ENCODE results near the gene TLDC2. TPM values are rescaled to one million over a fixed set of nuclear protein-coding genes. Genes with fewer than 3 reads are reported as not detected.

TLDC2 gene
- total RNA-seq, 1 donor from 2014 or later, result 0.58 TPM

- TF ChIP-seq, protein P1, sequence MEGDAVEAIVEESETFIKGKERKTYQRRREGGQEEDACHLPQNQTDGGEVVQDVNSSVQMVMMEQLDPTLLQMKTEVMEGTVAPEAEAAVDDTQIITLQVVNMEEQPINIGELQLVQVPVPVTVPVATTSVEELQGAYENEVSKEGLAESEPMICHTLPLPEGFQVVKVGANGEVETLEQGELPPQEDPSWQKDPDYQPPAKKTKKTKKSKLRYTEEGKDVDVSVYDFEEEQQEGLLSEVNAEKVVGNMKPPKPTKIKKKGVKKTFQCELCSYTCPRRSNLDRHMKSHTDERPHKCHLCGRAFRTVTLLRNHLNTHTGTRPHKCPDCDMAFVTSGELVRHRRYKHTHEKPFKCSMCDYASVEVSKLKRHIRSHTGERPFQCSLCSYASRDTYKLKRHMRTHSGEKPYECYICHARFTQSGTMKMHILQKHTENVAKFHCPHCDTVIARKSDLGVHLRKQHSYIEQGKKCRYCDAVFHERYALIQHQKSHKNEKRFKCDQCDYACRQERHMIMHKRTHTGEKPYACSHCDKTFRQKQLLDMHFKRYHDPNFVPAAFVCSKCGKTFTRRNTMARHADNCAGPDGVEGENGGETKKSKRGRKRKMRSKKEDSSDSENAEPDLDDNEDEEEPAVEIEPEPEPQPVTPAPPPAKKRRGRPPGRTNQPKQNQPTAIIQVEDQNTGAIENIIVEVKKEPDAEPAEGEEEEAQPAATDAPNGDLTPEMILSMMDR (IDR thresholded peaks at IDR 0.05; ENCODE audit: unreplicated experiment), result no peak
- Mint-ChIP-seq H3K27ac (peak overlapping the region; percentile 0), H3K9me3 (no peaks in the 10 kb centered on the region), H3K27me3 (ENCODE audit: low read depth) (no peaks in the 10 kb centered on the region), H3K36me3 (peaks cover 3% of the 10 kb centered on the region), H3K4me3 (peak overlapping the region; percentile 18), H3K4me1 (peaks cover 50% of the 10 kb centered on the region)
- no peak for DNase-seq (ENCODE audit: low spot score in 2 of 2, unreplicated experiment in 2 of 2)
Measured at GRCh38 chr20:36860339-36860738, 15.6 kb upstream of the TLDC2 start.

GRCh38 chr20:36860811-36861624 lies 14.9 kb upstream of the TLDC2 start:
- TF ChIP-seq, protein P1 (IDR thresholded peaks at IDR 0.05; ENCODE audit: unreplicated experiment), result no peak
- Mint-ChIP-seq H3K36me3 (peaks cover 3% of the 10 kb centered on the region), H3K4me1 (peaks cover 49% of the 10 kb centered on the region), H3K9me3 (no peaks in the 10 kb centered on the region), H3K4me3 (peak overlapping the region; percentile 84), H3K27me3 (ENCODE audit: low read depth) (no peaks in the 10 kb centered on the region), H3K27ac (peak overlapping the region; percentile 30)
- no peak for DNase-seq (ENCODE audit: low spot score in 2 of 2, unreplicated experiment in 2 of 2)

GRCh38 chr20:36861625-36861874 lies 14.4 kb upstream of the TLDC2 start:
- TF ChIP-seq, protein P1 (IDR thresholded peaks at IDR 0.05; ENCODE audit: unreplicated experiment), result no peak
- no peaks in the 10 kb centered on the region for H3K27me3 Mint-ChIP-seq (ENCODE audit: low read depth)
- no peak for DNase-seq (ENCODE audit: low spot score in 2 of 2, unreplicated experiment in 2 of 2)
- peak overlapping the region; percentile 30 for H3K27ac Mint-ChIP-seq
- no peaks in the 10 kb centered on the region for H3K9me3 Mint-ChIP-seq
- peaks cover 44% of the 10 kb centered on the region for H3K4me1 Mint-ChIP-seq
- peaks cover 3% of the 10 kb centered on the region for H3K36me3 Mint-ChIP-seq
- peak overlapping the region; percentile 84 for H3K4me3 Mint-ChIP-seq

- TF ChIP-seq, protein P1 (IDR thresholded peaks at IDR 0.05; ENCODE audit: unreplicated experiment), result no peak
- H3K9me3 Mint-ChIP-seq, result no peaks in the 10 kb centered on the region
- H3K27me3 Mint-ChIP-seq (ENCODE audit: low read depth), result no peaks in the 10 kb centered on the region
- peaks cover 38% of the 10 kb centered on the region for H3K4me1 Mint-ChIP-seq
- H3K4me3 Mint-ChIP-seq, result peak overlapping the region; percentile 84
- H3K27ac Mint-ChIP-seq, result peak overlapping the region; percentile 93
- DNase-seq (ENCODE audit: low spot score in 2 of 2, unreplicated experiment in 2 of 2), result peak in 1 of 2 experiments; percentile 71
- H3K36me3 Mint-ChIP-seq, result peaks cover 1% of the 10 kb centered on the region
Measured at GRCh38 chr20:36861875-36862801, 13.8 kb upstream of the TLDC2 start.

- peaks cover 37% of the 10 kb centered on the region for H3K4me1 Mint-ChIP-seq
- no peak overlapping the region for H3K4me3 Mint-ChIP-seq
Measured at GRCh38 chr20:36862857-36863668, 12.9 kb upstream of the TLDC2 start.

More at GRCh38 chr20:36862857-36863668, 12.9 kb upstream of the TLDC2 start:
- Mint-ChIP-seq H3K9me3 (no peaks in the 10 kb centered on the region), H3K27ac (no peak overlapping the region), H3K36me3 (no peaks in the 10 kb centered on the region), H3K27me3 (ENCODE audit: low read depth) (no peaks in the 10 kb centered on the region)
- TF ChIP-seq, protein P1 (IDR thresholded peaks at IDR 0.05; ENCODE audit: unreplicated experiment), result no peak
- peak in 1 of 2 experiments; percentile 55 for DNase-seq (ENCODE audit: low spot score in 2 of 2, unreplicated experiment in 2 of 2)

Data from mesothelial cell of epicardium (in vitro differentiated cells).